BE2C (cell line): ENCODE results near the gene GSTM3.

ENCODE experiments used
- DNase-seq: peaks from one replicate; pipeline ENCODE4 v3.0.0-alpha.2; 2020
- H3K27me3 ChIP-seq: fragments of 250-450 bp; sonication (Bioruptor Pico); 2 replicates; pipeline ENCODE4 v1.5.1; 2020; ENCODE audit warnings: mild to moderate bottlenecking
- H3K36me3 ChIP-seq: fragments of 250-450 bp; sonication (Bioruptor Pico); 2 replicates; pipeline ENCODE4 v1.5.1; 2020; ENCODE audit warnings: mild to moderate bottlenecking
- H3K4me1 ChIP-seq: fragments of 250-450 bp; sonication (Bioruptor Pico); 2 replicates; pipeline ENCODE4 v1.5.1; 2020
- H3K4me3 ChIP-seq: 2 replicates; pipeline ENCODE4 v1.5.1; 2011; ENCODE audit warnings: low read depth, low read length
- H3K9me3 ChIP-seq: fragments of 250-450 bp; sonication (Bioruptor Pico); 2 replicates; pipeline ENCODE4 v1.5.1; 2020
- TF ChIP-seq, protein P1 (sequence below): IDR thresholded peaks from 2 replicates; pipeline ENCODE4 v1.5.1; 2012; ENCODE audit warnings: mild to moderate bottlenecking, low read depth, low read length

Gene GSTM3

GRCh38 chr1:109777436-109777835 is 36.6 kb upstream of the GSTM3 start:
- Histone ChIP-seq H3K36me3 (no peaks in the 10 kb centered on the region), H3K9me3 (no peaks in the 10 kb centered on the region), H3K4me3 (no peak overlapping the region), H3K27me3 (no peaks in the 10 kb centered on the region), H3K4me1 (peaks cover 6% of the 10 kb centered on the region)
- TF ChIP-seq, protein P1, sequence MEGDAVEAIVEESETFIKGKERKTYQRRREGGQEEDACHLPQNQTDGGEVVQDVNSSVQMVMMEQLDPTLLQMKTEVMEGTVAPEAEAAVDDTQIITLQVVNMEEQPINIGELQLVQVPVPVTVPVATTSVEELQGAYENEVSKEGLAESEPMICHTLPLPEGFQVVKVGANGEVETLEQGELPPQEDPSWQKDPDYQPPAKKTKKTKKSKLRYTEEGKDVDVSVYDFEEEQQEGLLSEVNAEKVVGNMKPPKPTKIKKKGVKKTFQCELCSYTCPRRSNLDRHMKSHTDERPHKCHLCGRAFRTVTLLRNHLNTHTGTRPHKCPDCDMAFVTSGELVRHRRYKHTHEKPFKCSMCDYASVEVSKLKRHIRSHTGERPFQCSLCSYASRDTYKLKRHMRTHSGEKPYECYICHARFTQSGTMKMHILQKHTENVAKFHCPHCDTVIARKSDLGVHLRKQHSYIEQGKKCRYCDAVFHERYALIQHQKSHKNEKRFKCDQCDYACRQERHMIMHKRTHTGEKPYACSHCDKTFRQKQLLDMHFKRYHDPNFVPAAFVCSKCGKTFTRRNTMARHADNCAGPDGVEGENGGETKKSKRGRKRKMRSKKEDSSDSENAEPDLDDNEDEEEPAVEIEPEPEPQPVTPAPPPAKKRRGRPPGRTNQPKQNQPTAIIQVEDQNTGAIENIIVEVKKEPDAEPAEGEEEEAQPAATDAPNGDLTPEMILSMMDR, result no peak
- DNase-seq, result no peak

- TF ChIP-seq, protein P1, result peak; percentile 97
- Histone ChIP-seq H3K4me1 (peaks cover 6% of the 10 kb centered on the region), H3K4me3 (no peak overlapping the region), H3K27me3 (no peaks in the 10 kb centered on the region), H3K9me3 (no peaks in the 10 kb centered on the region), H3K36me3 (no peaks in the 10 kb centered on the region)
- DNase-seq, result peak; percentile 85
Observed at GRCh38 chr1:109776911-109777310, 36.1 kb upstream of the GSTM3 start.

DNA sequence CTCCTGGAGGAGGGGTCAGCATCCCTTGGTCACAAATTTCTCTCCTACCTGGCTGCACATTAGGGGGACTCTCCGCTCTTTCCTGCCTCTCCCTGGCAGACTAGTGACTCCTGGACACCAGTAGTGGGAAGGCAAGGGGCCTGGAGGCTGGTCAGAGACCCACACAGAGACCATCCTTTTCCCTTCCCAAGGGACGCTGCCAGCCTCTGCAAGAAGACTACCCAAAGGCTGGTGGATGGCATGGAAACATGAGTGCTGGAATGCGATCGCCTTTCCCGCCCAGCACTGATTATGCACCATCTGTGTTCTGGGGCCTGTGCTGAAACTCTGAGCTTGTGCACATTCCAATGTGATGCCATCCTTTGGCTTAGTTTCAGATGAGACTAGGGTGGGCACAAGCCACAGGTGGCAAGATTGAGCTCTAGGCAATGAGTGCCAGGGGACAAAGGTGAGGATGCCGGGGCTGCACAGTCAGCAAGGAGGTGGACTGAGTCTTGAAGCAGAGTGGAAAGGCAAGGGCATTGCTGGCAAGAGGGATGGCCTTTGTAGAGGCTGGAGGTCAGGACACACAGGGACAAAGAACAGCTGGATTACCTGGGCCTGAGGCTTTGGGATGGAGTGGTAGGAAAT is 35.5 kb upstream of the GSTM3 start:
- no peak for DNase-seq

GRCh38 chr1:109775398-109775797 is 34.6 kb upstream of the GSTM3 start:
- Histone ChIP-seq H3K27me3 (no peaks in the 10 kb centered on the region), H3K36me3 (no peaks in the 10 kb centered on the region), H3K9me3 (no peaks in the 10 kb centered on the region), H3K4me3 (no peak overlapping the region), H3K4me1 (peaks cover 6% of the 10 kb centered on the region)
- TF ChIP-seq, protein P1, result no peak
- no peak for DNase-seq

More for the DNA sequence above, 35.5 kb upstream of the GSTM3 start:
- Histone ChIP-seq H3K4me3 (no peak overlapping the region), H3K27me3 (no peaks in the 10 kb centered on the region), H3K36me3 (no peaks in the 10 kb centered on the region), H3K9me3 (no peaks in the 10 kb centered on the region), H3K4me1 (peaks cover 6% of the 10 kb centered on the region)
- TF ChIP-seq, protein P1, result no peak

GRCh38 chr1:109773900-109774485 is 33.2 kb upstream of the GSTM3 start:
- Histone ChIP-seq H3K36me3 (no peaks in the 10 kb centered on the region), H3K27me3 (no peaks in the 10 kb centered on the region), H3K9me3 (no peaks in the 10 kb centered on the region), H3K4me1 (peaks cover 6% of the 10 kb centered on the region), H3K4me3 (no peak overlapping the region)
- no peak for DNase-seq
- TF ChIP-seq, protein P1, result no peak

DNA sequence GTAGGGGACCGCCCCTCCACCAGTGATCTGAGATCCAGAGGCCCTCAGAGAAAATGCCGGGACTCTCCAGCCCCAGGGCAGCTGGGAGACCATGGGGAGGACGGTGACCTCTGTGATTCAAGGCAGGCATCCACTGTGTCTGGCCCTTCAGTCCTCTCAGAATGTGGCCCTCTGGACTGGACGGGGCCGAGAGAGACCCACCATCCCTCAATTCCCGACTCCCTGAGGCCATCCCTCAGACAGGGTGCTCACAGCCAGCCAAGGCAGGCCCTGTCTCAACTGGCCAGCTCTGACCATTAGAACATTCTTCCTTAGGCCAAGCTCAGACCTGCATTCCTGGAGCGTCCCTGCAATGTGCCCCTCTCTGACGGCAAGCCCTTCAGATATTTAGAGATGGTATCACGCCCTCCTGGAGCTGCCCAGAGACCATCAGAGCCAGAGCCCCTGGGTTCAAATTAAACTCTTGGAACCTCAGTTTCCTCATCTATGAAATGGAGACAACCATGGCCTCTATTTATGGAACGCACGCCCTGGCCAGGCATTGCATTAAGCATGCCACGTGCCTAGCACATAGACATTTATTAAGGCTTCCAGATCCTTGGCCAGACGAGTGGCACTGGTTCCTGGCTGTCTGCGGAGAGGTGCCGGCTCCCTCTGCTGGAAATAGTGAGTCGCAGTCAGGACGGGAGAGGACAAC is 32.5 kb upstream of the GSTM3 start:
- peak; percentile 88 for DNase-seq
- no peaks in the 10 kb centered on the region for H3K36me3 ChIP-seq
- H3K27me3 ChIP-seq, result no peaks in the 10 kb centered on the region
- H3K9me3 ChIP-seq, result no peaks in the 10 kb centered on the region
- TF ChIP-seq, protein P1, result peak; percentile 97
- no peak overlapping the region for H3K4me3 ChIP-seq
- H3K4me1 ChIP-seq, result peaks cover 6% of the 10 kb centered on the region
